GM10847 (cell line): ENCODE results near the gene NPAT.

ENCODE experiments used
- POLR2A ChIP-seq: IDR thresholded peaks from 2 replicates; pipeline ENCODE4 v1.6.1; 2011; ENCODE audit not compliant: insufficient read length; ENCODE audit errors: extremely low read depth

The NPAT gene

GRCh38 chr11:108203075-108203474 lies 19.4 kb downstream of the NPAT start:
- TF ChIP-seq POLR2A = no peak

GRCh38 chr11:108199446-108200321 lies 22.8 kb downstream of the NPAT start:
- TF ChIP-seq POLR2A = no peak

- no peak for TF ChIP-seq POLR2A
These were observed 23.6 kb downstream of the NPAT start for GRCh38 chr11:108198833-108199232.

GRCh38 chr11:108197351-108197750 lies 25.1 kb downstream of the NPAT start:
- no peak for TF ChIP-seq POLR2A

GRCh38 chr11:108196901-108197300 lies 25.5 kb downstream of the NPAT start:
- TF ChIP-seq POLR2A = no peak

GRCh38 chr11:108193725-108194124 lies 28.7 kb downstream of the NPAT start:
- no peak for TF ChIP-seq POLR2A

- no peak for TF ChIP-seq POLR2A
These were observed 44.9 kb downstream of the NPAT start for GRCh38 chr11:108177570-108177969.

- no peak for TF ChIP-seq POLR2A
These were observed 52.3 kb downstream of the NPAT start for GRCh38 chr11:108170184-108170583.

- no peak for TF ChIP-seq POLR2A
These were observed 54.8 kb downstream of the NPAT start for GRCh38 chr11:108167624-108168023.

- no peak for TF ChIP-seq POLR2A
These were observed 61.4 kb downstream of the NPAT start for GRCh38 chr11:108160970-108161566.

- TF ChIP-seq POLR2A = no peak
These were observed 67.8 kb downstream of the NPAT start for GRCh38 chr11:108154591-108154990.

GRCh38 chr11:108148556-108148955 lies 73.9 kb downstream of the NPAT start:
- no peak for TF ChIP-seq POLR2A

GRCh38 chr11:108147150-108147549 lies 75.3 kb downstream of the NPAT start:
- TF ChIP-seq POLR2A = no peak

GRCh38 chr11:108144615-108145014 lies 77.8 kb downstream of the NPAT start:
- TF ChIP-seq POLR2A = no peak

GRCh38 chr11:108142304-108142703 lies 80.1 kb downstream of the NPAT start:
- TF ChIP-seq POLR2A = no peak

GRCh38 chr11:108137212-108137611 lies 85.2 kb downstream of the NPAT start:
- no peak for TF ChIP-seq POLR2A
